ENCODE measurements around the gene RAB9A. TPM values are rescaled to one million over a fixed set of nuclear protein-coding genes. Genes with fewer than 3 reads are reported as not detected.
"Not testable (repeated sequence)": the region's sequence is repeated elsewhere in the genome, so short reads cannot be mapped to it uniquely, and the experiment has no call there.

RAB9A gene
- total RNA-seq, 1 experiment from 2014 or later: 62.5 TPM

DNA sequence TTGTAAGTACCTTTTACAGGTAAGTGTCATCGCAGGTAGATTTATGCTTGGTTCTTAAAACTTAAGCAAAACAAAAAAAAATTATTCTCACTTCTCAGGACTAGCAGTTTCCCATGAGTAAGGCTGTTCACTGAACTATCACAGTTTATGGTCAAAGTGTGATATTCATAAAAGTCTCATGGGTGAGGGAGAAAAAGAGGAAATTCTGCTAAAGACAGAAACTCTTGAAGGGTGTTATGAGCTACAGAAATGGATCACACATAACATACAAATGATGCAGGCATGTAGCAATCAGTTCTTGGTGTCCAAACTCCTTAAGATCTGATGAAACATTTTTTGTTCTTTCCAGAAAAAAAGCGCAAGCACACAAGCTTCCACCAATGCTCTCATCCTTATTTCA lies 8.5 kb downstream of the RAB9A start:
- no peak for DNase-seq (ENCODE audit: low spot score)
- in situ Hi-C loops (cut with HindIII; ENCODE audit: low sequenced_read_pairs): no loop called here

GRCh38 chrX:13697976-13698375 lies 9.0 kb downstream of the RAB9A start:
- no peak for DNase-seq (ENCODE audit: low spot score)
- in situ Hi-C loops (cut with HindIII; ENCODE audit: low sequenced_read_pairs): no loop called here

GRCh38 chrX:13698432-13698831 lies 9.5 kb downstream of the RAB9A start:
- in situ Hi-C loops (cut with HindIII; ENCODE audit: low sequenced_read_pairs): no loop called here
- DNase-seq (ENCODE audit: low spot score): no peak

DNA sequence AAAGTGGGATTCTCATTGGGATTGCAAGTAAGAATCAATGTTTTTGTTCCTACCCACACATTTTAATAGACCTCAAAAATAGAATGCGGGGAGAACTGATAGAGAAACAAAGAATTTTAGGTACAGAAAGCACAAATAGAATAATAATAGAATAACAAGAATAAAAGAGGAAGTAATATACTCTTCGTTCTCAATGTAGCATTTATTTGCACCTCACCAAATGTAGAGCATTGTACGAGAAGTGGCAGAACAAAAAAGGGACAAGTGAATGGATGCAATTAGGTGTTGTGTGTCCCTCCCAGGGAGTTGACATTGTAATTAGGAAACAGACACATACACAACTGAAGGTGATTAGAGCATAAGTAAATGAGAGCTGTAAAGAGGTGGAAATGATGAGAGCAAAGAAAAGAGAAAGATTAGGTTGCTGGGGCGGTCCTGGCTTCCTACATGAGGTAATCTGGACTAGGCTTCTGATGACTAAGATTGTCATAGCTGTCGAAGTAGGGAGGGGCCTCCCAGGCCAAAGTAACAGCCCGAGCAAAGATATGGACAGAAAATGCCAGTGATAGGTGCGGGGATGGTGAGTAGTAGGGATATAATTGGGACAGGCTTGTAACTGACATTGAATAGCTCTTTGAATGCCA lies 10.4 kb downstream of the RAB9A start:
- no peak for DNase-seq (ENCODE audit: low spot score)
- in situ Hi-C loops (cut with HindIII; ENCODE audit: low sequenced_read_pairs): no loop called here

GRCh38 chrX:13700380-13700779 lies 11.5 kb downstream of the RAB9A start:
- DNase-seq (ENCODE audit: low spot score): no peak
- in situ Hi-C loops (cut with HindIII; ENCODE audit: low sequenced_read_pairs): no loop called here

GRCh38 chrX:13702111-13702789 lies 13.3 kb downstream of the RAB9A start:
- in situ Hi-C loops (cut with HindIII; ENCODE audit: low sequenced_read_pairs): no loop called here
- no peak for DNase-seq (ENCODE audit: low spot score)

GRCh38 chrX:13703135-13703534 lies 14.2 kb downstream of the RAB9A start:
- in situ Hi-C loops (cut with HindIII; ENCODE audit: low sequenced_read_pairs): no loop called here
- DNase-seq (ENCODE audit: low spot score): no peak

GRCh38 chrX:13703589-13703988 lies 14.7 kb downstream of the RAB9A start:
- DNase-seq (ENCODE audit: low spot score): no peak

GRCh38 chrX:13711141-13711540 lies 22.2 kb downstream of the RAB9A start:
- in situ Hi-C loops (cut with HindIII; ENCODE audit: low sequenced_read_pairs): no loop called here

More at GRCh38 chrX:13703589-13703988, 14.7 kb downstream of the RAB9A start:
- in situ Hi-C loops (cut with HindIII; ENCODE audit: low sequenced_read_pairs): no loop called here

DNA sequence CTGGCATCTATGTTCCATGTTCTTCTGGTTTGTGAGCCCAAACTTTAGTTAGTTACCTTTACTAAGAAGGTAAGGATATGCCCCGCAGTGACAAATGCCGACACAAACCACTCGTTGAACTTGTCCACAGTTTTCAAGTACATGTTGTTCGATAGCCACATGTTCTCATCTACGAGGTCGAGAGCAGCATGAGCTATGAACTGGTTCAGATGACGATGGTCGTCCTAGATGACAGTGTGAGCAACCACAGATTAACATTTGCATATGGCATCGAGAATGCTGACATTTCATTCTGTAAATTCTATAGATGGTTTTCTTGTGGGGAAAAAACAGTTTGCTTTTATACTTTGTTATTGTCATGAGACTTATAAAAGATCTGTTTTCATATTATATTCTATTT lies 27.5 kb downstream of the RAB9A start:
- DNase-seq (ENCODE audit: low spot score): no peak
- in situ Hi-C loops (cut with HindIII; ENCODE audit: low sequenced_read_pairs): no loop called here

More at GRCh38 chrX:13711141-13711540, 22.2 kb downstream of the RAB9A start:
- DNase-seq (ENCODE audit: low spot score): no peak

DNA sequence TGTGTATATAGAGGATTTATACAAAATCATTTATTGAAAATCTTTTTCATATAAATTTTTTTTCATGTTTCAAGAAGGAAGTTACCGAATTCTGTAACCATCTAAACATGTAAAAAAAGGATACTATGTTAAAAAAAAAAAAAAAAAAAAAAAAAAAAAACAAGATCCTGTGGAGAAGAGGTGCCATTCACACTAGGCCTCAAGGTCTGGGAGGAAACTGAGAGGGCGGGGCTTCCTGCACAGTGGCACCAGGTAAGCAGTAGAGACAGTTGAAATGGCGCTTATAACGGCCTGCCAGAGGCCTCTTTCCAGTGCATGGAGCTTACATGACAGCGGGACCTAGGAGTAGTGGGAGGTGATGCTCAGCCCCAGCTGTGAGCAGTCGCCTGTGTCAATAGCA lies 28.0 kb downstream of the RAB9A start:
- in situ Hi-C loops (cut with HindIII; ENCODE audit: low sequenced_read_pairs): no loop called here
- no peak for DNase-seq (ENCODE audit: low spot score)

- no peak for DNase-seq (ENCODE audit: low spot score)
- in situ Hi-C loops (cut with HindIII; ENCODE audit: low sequenced_read_pairs): no loop called here
These were observed 29.0 kb downstream of the RAB9A start for GRCh38 chrX:13717700-13718472.

DNA sequence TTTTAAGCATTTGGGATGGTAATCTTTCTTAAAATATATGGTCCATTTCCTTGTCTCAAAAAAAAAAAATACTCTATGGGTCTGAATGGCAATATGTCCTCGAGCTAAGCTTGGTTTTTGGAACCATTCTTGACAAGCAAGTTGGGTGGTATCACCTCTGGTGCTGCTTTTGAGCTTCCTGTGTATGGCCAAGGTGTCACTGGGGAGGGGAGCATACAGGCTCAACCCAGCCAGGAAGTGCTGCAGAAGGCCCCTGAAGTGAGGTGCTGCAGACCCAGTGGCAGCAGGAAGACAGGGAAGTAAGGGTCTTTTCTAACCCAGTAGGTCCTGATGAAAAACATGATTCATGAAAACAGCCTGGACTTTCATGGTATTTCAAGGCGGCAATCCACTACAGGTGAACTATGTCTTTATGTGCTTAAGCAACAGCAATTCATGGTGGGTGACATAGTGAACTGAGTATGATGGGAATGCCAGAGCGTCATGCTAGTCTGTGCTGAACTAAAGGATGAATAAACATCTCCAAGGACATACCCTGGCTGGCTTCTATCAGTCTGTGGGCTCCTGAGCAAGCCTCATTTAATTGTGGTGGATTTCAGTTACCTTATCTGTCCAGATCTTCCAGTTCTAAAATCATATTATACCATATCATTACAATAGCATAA lies 30.4 kb downstream of the RAB9A start:
- in situ Hi-C loops (cut with HindIII; ENCODE audit: low sequenced_read_pairs): no loop called here
- no peak for DNase-seq (ENCODE audit: low spot score)

DNA sequence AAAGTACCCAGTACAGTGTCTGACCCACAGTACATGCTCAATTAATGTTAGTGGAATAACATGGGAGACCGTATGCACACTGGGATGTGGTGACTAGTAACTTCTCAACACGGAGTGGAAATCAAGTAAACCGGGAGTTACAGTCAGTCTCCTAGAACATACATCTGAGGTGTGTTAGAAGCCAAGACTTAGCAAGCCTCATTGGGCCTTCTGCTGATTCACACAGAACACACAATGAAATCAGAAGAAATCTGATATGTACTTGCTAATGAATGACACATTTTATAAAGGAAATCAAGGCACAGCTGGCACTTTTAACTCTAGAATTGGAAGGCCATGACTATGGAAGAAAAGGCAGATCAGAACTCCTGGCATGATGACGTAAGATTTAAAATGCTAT lies 32.4 kb downstream of the RAB9A start:
- in situ Hi-C loops (cut with HindIII; ENCODE audit: low sequenced_read_pairs): no loop called here
- no peak for DNase-seq (ENCODE audit: low spot score)

DNA sequence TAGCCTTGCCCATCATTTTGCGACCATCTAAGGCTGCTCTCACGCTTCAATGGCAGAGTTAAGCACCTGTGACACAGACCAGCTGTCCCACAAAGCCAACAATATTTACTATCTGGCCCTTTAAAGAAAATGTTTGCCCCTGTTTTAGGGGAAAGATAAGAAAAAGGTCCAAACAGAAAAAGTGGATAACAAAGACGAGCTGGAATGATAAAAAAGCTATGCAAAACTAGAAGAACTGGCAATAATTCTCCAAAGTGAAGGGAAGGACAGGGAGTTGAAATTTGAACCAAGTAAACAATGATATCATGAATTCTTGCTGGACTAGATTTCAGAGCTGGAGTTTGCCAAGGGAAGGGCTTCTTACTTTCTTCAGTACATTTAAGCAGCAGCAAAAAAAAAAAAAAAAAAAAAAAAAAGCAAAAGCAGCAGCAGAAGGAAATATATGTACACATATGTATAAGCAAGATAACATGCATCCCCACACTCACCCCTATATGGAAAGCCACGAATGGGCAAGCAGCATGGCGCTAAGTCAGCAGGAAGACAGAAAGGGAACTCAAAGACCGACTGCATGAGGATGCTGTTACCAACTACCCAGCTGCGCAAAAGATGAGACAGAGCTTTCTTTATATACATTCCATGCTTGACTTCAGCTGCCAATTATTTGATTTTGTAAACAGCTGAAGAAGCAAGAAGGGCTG lies 33.0 kb downstream of the RAB9A start:
- no peak for DNase-seq (ENCODE audit: low spot score)
- in situ Hi-C loops (cut with HindIII; ENCODE audit: low sequenced_read_pairs): no loop called here

DNA sequence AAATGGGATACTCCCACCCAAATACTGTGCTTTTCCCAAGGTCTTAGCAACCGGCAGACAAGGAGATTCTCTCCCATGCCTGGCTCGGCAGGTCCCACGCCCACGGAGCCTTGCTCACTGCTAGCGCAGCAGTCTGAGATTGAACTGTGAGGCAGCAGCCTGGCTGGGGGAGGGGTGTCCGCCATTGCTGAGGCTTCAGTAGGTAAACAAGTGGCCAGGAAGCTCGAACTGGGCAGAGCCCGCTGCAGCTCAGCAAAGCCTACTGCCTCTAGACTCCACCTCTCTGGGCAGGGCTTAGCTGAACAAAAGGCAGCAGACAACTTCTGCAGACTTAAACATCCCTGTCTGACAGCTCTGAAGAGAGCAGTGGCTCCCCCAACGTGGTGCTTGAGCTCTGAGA lies 36.0 kb downstream of the RAB9A start:
- in situ Hi-C loops (cut with HindIII; ENCODE audit: low sequenced_read_pairs); DNase-seq (ENCODE audit: low spot score): not testable (repeated sequence)

- in situ Hi-C loops (cut with HindIII; ENCODE audit: low sequenced_read_pairs): not testable (repeated sequence)
These were observed 37.7 kb downstream of the RAB9A start for GRCh38 chrX:13726583-13726982.

GRCh38 chrX:13730523-13730922 lies 41.6 kb downstream of the RAB9A start:
- DNase-seq (ENCODE audit: low spot score); in situ Hi-C loops (cut with HindIII; ENCODE audit: low sequenced_read_pairs): not testable (repeated sequence)

More at GRCh38 chrX:13726583-13726982, 37.7 kb downstream of the RAB9A start:
- not testable (repeated sequence) for DNase-seq (ENCODE audit: low spot score)

Measured in G401 (cell line).